OCI-LY7 (cell line): ENCODE measurements around the gene QPCTL.

ENCODE experiments used
- EZH2phosphoT487 ChIP-seq: fragments of 200-600 bp; sonication (generic); IDR thresholded peaks from 2 replicates; pipeline ENCODE4 v1.6.1; 2018; ENCODE audit warnings: low read depth, borderline replicate concordance, mild to moderate bottlenecking, mixed run types, antibody characterized with exemption, low read length, moderate library complexity, mixed read lengths
- TF ChIP-seq, protein P1 (sequence below): fragments of 200-600 bp; sonication (generic); conservative IDR thresholded peaks from 2 replicates; pipeline ENCODE4 v1.5.1; 2014; ENCODE audit warnings: mild to moderate bottlenecking, antibody characterized with exemption, low read length, moderate library complexity, mixed read lengths

DNA sequence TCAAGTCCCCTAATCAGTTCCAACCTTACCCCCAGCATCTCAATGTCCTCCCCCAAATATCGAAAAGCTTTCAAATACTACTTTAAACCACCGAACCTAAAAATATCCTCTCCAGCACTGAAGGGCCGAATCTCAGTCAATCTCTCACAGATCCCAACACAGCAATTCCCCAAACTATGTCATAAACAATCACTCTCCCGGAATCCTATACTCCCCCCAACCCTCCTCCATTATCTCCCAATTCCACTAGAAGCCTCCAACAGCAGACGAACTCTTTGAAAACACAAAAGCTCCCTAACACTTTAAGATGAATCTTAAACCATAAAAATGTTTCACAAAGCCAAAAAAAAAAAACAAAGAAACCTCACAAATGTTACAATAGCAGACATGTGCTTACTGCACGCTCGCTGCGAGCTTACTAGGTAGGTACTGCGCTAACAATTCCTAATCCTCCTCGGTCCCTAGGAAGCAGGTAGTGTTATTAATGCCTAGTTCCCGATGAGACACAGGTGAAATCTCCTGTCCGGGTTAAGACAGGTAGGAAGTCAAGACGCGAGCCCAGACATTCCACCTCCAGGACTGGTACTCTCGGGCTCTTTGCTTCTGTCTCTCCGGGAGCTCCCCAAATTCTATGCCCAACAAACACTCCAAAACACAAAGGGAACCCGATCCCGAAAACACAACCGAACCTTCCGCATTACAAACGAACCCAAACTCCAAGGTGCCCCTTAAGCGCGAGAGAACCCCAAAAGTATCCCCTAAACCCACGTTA lies 24.1 kb downstream of the QPCTL start:
- TF ChIP-seq EZH2phosphoT487 = no peak
- TF ChIP-seq, protein P1, sequence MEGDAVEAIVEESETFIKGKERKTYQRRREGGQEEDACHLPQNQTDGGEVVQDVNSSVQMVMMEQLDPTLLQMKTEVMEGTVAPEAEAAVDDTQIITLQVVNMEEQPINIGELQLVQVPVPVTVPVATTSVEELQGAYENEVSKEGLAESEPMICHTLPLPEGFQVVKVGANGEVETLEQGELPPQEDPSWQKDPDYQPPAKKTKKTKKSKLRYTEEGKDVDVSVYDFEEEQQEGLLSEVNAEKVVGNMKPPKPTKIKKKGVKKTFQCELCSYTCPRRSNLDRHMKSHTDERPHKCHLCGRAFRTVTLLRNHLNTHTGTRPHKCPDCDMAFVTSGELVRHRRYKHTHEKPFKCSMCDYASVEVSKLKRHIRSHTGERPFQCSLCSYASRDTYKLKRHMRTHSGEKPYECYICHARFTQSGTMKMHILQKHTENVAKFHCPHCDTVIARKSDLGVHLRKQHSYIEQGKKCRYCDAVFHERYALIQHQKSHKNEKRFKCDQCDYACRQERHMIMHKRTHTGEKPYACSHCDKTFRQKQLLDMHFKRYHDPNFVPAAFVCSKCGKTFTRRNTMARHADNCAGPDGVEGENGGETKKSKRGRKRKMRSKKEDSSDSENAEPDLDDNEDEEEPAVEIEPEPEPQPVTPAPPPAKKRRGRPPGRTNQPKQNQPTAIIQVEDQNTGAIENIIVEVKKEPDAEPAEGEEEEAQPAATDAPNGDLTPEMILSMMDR = no peak
